SW 1271 (cell line): ENCODE measurements around the gene ORC5.
A peak's percentile ranks its signal among the peaks of the same experiment; 100 is the strongest.
"Not testable (repeated sequence)": the region's sequence is repeated elsewhere in the genome, so short reads cannot be mapped to it uniquely, and the experiment has no call there.

ENCODE experiments used
- DNase-seq, 2 experiments: peaks; one replicate each; lab custom pipeline; 2025; lab: John Stamatoyannopoulos, UW

ORC5 gene

DNA sequence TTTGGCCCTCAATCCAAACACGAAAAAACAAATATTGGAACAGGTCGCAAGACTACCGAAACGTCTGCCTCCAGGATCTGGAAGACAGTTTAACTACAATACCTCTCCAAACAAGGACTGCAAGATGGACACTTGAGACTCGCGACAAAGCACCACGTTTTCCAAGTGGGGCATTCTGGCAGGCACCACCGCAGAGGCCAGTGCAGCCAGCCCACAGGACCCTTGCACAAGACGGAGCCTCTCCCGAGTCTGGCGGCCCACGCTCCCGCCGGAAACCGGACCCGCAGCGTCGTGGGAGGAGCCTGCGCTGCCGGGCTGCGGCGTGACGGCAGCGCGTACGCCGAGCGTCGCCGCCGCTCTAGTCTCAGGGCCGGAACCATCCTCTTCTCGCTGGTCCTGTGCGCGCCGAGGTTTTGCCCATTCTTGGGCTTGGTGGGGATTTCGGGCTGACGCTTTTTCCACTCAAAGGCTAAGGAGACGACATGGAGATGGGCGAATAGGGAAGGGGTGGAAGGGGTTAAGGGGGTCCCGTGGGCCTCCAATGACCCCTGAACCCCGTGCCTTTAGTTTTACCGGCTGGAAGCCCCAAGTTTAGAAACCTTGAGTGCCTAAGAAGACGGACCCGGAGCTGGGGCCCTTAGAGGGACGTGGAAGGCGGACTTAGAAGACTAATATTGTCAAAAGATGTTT lies at the start of gene ORC5:
Gene ORC5 (minus strand): TSS at position 283 of the 690 bp plus-strand sequence. CDS start 109 bp downstream, at position 174.
- DNase-seq, result peak; percentile 61 to 75

DNA sequence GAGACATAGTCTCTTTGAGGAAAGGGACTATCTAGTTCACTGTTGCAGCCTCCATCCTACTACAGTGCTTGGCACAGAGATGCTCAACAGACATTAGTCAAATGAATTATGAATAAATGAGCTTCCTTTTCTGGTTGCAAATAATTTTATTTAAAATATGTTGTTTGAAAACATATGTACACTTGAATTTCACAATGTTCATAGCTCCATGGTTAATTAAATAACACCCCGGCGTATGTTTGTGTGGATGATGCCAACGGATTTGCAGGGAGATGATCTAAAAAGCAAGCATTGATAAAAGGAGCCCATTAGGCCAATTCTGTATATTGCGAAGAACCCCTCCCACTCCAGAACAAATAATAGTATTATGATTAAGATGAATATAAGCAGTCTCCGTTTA lies 47.8 kb upstream of the ORC5 start:
- no peak for DNase-seq

DNA sequence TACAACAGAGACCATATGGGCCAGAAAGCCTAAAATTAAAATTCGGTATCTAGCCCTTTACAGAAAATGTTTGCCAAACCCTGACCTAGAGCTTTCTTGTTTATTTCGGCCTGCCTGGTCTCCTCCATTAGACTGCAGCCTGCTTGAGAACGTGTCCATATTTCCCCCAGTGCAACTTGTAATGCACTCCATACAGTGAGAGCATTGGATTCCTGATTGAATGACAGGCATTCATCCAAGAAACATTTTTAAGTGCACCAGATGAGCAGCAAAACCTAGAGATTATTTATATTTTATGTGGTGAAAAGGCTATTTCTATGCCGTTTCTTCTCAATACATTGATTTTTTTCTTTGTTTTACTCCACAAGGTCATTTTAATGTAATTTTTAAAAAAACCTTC lies 47.4 kb upstream of the ORC5 start:
- DNase-seq, result no peak

DNA sequence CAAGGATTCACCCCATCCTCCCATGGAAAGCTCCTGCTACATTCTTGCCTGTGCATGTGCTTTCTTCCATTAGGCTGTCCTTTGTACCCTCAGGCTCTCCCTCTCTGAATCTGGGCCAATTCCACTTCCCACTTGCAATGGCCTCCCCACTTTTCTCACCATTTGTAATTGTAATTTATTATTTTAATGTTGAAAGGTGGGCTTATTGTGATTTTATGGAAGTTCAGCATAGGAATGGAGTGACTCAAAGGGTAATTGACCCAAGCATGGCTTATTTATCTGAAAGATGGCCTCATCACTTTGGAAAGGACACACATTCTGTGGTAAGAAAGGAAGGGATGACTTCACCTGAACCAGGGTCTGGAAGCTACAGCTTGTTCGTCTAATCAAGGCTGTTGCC lies 46.9 kb upstream of the ORC5 start:
- DNase-seq, result no peak

DNA sequence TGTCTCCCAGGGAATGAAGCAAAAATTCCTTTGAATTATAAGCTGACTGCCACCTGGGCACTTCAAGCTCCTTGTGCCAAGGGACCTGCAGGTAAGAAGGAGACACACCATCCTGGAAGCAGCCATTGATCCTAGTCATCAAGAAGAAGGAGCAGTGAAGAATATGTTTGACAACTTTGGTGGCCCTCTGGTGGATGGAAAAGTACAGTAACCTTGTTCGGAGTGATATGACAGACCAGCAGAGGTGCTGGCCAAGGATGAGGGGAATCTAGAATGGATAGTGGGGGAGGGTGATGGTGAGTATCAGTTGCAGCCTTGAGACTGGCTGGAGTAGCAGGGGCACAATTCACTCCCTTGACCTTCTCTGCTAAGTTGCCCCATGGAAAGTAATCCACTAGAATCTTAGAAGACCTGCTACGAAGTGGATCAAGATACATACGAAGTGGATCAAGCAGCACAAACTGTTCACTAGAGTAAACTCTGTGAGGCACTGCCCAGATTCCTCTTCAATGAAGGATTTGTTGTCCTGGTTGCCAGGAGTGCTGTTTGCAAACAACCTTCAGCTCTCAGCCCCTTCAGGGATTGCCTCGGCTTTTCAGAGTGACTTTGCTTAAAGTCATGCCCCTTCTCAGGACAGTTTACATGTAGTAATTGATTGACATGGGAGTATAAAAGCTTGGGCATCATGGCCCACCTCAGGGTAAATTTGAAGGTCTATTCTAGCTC lies 44.8 kb upstream of the ORC5 start:
- DNase-seq, result no peak

DNA sequence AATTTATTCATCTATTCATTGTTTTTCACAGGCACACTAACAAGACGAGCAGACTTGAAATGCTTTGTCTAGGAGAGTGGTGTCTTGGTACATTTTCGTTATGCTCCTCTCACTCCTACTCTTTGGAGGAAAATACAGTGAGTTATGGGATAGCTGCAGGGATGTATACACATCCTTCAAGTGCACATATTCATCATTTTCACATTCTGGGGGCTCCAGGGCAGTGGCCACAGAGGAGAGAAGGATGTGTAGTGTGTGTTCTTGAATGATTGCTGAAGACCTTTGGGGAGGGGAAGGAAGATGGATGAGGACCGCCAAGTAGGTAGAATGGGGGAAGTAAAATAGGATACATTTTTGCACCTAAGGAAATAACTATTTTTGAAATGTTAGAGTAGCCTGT lies 34.8 kb upstream of the ORC5 start:
- no peak for DNase-seq

DNA sequence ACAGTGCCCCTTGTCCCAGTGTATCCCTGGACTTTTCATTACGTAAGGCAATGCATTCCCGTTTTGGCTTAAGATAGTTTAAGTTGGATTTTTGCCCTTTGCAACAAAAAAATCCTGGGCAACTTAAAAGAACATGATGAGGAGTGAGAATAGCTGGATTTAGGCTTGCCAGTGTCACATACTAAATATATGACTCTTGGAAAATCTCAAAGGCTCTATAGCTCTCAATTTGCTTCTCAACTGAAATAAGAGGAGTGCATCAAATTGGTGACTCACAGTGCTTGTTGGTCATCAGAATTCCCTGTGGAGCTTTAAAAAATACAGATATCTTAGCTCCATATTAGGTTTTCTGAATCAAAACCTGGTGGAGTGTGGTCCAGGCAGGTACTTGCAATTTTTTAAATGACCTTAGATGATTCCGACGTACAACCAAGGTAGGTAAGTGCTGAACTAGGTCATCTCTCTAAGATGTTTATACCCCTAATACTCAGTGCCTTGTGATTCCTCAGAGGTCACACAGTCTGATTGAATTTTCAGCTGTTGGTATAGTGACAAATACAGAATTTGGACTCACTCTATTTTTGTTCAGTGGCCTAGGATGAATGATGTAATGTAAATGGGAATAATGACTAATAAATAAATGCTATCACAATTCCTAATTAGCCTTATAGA lies 33.9 kb upstream of the ORC5 start:
- no peak for DNase-seq

DNA sequence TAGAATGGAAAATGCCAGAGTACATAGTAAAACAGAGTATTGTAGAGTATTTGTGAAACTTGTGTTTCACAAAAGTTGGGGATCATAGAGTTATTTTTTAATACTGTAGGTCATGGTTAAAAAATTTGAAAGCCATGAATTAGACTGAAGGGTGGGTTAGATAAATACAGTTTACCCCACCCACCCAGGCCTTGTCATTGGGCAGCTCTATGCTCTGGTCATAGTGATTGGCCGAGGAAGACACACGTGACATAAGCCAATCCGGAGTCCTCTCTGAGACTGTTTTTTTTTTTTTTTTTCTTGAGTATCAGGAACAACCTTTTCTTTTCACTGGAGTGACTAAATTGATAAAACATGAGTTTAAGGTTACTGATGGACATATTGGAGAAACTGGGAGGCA lies 33.3 kb upstream of the ORC5 start:
- no peak for DNase-seq

DNA sequence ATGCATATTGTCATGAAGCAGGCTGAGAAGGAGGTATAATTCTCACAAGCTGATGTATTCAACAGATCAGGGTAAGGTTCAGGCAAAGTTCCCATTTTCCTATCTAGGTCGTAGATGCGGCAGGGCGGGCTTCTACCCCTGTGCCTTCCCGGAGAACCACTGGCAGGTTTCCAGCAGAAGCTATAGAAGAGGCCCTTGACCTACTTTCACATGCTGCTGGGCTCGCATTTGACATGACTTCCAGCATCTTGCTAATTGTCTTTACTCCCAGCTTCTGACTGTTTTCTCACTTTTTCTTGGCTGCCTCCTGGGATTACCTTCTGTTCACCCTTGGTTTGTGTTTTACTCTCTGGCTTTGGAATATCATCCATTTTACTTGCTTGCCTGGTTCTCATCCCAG lies 32.6 kb upstream of the ORC5 start:
- DNase-seq, result no peak

DNA sequence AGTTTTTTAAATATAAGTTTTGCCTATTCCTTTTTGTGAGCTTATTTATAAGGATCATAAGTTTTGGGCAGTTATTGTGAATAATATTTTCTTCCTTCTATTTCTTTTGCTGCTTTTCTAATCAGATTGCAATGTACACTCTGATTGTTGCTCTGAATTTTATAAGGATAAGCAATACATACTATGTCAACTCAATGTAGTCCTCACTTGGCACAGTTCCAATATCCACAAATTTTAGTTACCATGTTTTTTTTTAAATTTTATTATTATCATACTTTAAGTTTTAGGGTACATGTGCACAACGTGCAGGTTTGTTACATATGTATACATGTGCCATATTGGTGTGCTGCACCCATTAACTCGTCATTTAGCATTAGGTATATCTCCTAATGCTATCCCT lies 27.2 kb upstream of the ORC5 start:
- DNase-seq, result not testable (repeated sequence)

DNA sequence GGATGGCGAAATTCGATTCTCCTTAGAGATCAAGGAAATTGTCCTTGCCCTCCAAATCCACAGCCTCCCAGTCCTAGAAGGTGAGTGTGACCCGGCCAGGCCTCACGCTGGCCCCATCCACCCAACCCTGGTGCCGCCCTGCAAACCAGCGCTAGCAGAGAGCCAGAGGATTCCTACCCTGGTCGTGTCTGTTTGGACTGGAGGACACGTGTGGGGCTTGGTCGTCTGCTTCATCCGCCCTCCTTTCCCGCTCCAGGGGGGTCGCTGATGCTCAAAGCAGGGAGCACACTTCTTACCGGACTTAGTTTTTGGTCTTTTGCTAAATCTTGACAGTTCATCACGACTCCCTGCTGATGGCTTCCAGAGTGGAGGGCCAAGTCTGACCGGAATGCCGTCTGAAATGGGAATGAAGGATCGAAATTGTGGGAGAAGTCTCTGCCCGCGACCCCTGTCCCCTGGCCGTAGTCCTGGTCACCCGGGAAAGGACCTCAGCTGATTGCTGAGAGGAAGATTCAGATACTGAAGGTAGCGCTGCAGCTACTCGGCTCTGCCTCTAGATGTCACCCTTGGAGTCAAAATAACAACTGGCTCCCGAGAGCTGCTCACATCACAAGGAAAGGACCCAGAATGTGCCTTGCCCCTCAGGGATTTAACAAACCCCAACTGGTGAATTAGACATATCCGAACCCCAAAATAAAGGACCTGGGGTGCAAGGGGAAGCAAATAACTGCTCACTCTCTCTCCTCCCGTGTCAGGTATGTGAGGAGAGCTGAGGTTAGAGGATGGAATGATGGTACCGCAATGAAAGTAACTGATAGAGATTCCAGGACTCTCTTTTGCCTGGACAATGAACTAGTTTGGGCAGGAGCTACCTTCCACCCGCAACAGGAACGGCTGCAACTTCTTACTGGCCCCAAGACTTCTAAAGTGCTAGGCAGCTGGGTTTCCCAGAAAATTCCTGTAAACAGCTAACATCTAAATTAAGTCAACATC lies 23.5 kb upstream of the ORC5 start:
- peak in 1 of 2 experiments; percentile 60 for DNase-seq

DNA sequence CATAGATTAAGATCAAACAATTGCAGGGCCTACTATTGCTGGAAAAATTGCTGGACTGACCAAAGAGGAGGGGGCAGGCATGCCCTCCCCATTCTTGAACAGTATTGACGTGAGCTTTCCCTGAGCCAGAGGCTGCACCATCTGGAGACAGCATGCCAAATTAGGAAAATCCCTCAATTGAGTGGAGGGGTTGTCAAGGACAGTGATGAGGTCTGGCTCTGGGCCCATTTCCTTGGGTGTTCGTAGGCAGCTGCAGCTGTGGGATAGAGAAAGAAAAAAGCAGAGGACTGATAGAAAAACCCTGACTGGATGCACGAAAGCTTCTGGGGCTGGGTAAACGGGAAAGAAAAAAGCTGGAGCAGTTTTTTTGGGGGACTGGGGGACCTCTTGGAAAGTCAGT lies 22.8 kb upstream of the ORC5 start:
- no peak for DNase-seq

DNA sequence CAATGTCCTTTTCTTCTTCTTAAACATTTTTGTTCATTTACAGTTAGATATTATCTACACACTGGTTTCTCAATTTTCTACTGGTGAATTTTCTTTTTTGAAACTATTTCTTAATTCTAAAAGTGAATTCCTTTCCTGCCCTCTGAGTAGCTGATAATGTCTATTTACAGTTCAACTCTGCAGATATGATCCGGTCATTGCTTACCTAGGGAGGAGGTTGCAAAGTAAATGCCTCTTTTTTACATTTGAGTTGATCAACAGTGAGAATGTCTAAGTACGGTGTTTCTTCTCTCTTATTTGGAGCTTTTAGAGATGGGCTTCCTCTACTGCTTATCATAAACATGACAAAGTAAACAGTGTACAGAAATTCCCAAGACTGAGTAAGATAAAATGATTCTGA lies 20.6 kb upstream of the ORC5 start:
- DNase-seq, result no peak

DNA sequence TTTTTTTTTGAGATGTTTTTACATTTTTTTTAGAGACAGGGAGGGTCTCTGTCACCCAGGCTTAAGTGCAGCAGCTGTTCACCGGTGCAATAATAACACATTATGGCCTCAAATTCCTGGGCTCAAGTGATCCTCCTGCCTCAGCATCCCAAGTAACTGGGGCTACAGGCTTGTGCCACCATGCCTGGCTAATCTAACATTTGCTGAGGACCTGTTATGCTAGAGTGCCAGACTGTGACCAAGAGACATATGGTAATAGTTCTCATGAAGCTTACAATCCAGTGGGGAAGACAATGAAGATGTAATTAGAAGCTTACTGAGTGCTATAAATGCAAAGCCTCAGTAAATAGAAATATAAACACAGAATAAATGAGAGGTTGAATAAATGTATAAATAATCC lies 17.6 kb upstream of the ORC5 start:
- DNase-seq, result no peak

DNA sequence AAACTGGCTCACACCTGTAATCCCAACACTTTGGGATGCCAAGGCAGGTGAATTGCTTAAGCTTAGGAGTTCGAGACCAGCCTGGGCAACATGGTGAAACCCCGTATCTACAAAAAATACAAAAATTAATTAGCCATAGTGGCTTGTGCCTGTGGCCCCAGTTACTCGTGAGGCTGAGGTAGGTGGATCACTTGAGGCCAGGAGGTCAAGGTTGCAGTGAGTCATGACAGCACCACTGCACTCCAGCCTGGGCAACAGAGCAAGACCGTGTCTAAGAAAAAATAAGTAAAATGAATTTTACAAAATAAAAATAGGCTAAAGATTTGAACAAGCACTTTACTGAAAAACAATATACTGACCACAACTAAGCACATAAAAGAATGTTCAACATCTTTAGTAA lies 9.8 kb upstream of the ORC5 start:
- DNase-seq, result no peak

DNA sequence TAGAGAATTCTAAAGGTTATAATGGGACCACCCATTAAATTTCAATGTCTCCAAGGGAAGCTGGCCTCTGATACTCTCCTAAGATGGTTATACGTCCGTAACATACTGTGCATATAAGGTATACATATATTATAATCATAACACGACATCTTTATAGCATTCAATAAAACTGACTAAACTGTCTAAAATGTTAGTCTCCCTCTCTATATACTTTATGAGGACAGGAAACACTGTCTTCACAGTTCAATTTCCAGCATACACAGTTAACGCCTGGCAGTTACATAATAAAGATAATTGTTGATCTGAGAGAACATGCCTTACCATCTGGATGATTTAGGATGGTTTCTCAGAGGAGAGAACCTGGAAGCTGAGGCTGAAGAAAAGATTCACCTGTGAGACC lies 1.2 kb upstream of the ORC5 start:
- no peak for DNase-seq

DNA sequence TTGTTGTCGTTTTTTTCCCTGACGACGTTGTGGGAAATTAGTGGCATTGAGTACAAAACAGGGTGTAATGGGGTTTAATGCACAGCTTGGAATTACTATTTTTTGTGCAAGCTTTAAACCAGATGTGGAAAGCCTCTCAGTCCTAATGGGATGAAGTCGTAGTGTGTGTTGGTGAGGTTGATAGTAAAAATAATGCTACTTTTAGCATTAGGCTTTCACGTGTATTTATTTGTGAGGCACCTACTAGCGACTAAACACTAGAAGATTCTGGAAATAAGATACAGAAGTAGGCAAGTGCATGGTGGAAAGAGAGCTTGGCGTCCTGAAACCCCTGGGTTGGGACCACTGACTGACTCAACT lies 588 bp upstream of the ORC5 start:
- no peak for DNase-seq

DNA sequence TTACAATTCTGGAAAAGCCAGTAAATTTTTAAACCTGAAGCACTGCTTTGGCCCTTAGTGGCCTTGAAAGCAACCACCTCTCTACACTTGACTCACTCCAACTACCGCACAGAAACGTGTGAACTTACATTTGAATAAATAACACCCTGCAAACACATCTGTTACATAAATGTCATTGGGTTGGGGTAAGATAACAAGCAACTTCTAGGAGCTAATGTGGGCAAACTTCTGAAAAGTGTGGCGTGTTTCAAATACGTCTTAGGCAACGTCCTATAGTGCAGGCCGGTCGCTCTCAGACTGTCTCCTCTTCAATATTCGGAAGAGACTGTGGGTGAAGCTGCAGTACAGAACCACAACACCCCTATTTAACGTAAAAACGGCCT lies 474 bp downstream of the ORC5 start:
- DNase-seq, result peak in 1 of 2 experiments; percentile 28

DNA sequence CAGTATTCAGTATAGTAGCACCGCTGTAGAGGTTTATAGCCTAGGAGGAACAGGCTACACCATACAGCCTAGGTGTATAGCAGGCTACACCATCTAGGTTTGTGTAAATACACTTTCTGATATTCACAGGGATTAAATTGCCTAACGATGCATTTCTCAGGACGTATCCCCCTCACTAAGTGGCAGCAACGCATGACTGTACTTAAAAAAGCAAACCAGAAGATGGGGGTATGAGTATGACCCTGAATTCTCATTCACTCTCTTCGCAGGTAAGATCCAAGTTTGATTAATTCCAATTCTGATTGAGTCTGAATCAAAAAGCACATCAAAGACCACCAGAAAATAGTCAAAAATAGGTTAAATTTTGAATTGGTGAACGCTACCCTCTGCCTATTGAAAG lies 972 bp downstream of the ORC5 start:
- DNase-seq, result no peak

DNA sequence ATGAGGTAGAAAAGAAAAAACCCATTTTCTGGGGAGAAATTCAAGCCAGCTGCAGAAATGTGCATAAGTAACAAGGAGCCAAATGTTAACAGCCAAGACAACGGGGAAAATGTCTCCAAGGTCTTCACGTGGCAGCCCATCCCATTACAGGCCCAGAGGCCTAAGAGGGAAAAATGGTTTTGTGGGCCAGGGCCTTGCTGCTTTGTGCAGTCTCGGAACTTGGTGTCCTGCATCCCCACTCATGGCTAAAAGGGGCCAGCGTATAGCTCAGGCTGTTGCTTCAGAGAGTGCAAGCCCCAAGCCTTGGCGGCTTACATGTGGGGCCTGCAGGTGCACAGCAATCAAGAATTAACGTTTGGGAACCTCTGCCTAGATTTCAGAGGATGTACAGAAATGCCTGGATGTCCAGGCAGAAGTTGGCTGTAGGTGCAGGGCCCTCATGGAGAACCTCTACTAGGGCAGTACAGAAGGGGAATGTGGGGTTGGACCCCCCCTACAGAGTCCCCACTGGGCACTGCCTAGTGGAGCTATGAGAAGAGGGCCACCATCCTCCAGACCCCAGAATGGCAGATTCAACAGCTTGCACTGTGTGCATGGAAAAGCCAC lies 9.0 kb downstream of the ORC5 start:
- DNase-seq, result no peak

DNA sequence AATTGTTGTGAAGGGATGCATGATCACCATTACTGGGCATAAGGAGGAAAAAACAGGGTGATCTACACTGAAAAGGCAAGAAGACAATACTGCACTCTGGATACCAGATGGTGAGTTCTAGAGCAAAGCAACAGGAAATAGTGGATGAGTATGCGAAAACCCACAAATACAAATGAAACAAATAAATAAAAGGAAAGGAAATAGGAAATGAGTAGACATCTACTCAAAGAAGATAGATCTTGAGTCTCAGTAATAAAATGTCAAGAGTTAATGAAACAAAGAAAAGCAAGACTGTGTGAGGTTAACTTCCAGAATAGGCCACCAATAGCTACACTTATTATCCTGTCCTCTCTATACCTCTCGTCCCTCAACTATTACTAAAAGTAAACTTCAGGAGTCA lies 11.7 kb downstream of the ORC5 start:
- no peak for DNase-seq

DNA sequence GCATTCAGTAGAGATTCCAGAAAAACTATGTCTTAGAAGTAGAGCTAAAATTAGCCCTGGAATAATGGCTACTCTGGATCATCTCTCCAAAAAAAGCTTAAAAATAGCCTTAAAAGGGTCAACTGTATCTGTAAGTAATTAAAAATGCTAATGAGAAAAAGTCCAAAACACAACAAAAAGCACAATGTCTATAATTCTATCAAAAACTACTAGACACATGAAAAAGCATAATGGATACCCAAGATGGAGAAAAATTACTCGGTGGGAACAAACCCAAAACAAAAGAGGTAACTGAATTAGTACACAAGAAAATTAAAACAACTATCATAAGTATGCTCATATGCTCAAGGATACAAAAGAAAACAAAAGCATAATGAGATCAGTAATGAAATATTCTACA lies 15.4 kb downstream of the ORC5 start:
- DNase-seq, result no peak
